Bronchial epithelial cell (primary cell): ENCODE results near the gene ASZ1. TPM values are rescaled to one million over a fixed set of nuclear protein-coding genes. Genes with fewer than 3 reads are reported as not detected.
A peak's percentile ranks its signal among the peaks of the same experiment; 100 is the strongest.

Source experiments
- DNase-seq: peaks from one replicate; pipeline ENCODE4 v3.0.0-alpha.2; 2010; ENCODE audit warnings: low read depth
- FAIRE-seq: peaks from 2 replicates; lab custom pipeline; 2011; peaks lifted over from hg19 to GRCh38; lab: Jason Lieb, UNC
- H3K27me3 ChIP-seq: 2 replicates; pipeline ENCODE4 v1.5.1; 2011; ENCODE audit warnings: low read length; ENCODE audit not compliant: control insufficient read depth, insufficient read depth
- H3K36me3 ChIP-seq: 2 replicates; pipeline ENCODE4 v1.5.1; 2011; ENCODE audit warnings: low read length; ENCODE audit not compliant: control insufficient read depth, insufficient read depth
- H3K4me3 ChIP-seq: 2 replicates; pipeline ENCODE4 v1.5.1; 2011; ENCODE audit warnings: mild to moderate bottlenecking, low read depth, low read length, control low read depth
- CTCF ChIP-seq: IDR thresholded peaks from 2 replicates; pipeline ENCODE4 v1.5.1; 2011; ENCODE audit warnings: mild to moderate bottlenecking, moderate library complexity, low read length, control low read depth, inconsistent platforms; ENCODE audit not compliant: insufficient read depth, severe bottlenecking
- total RNA-seq: library from RNA; depleted of rRNA; stranded (reverse); fragments of >200 nt; gene quantifications from 2 replicates; pipeline ENCODE4 v1.2.1, GENCODE V29; 2014

Gene ASZ1
- total RNA-seq, 1 donor from 2014 or later, result not detected

GRCh38 chr7:117349570-117349969 lies 77.7 kb downstream of the ASZ1 start:
- TF ChIP-seq CTCF, result no peak
- Histone ChIP-seq H3K36me3 (no peaks in the 10 kb centered on the region), H3K27me3 (peaks cover 3% of the 10 kb centered on the region), H3K4me3 (no peak overlapping the region)
- DNase-seq (no peak), FAIRE-seq (peak; percentile 28)

GRCh38 chr7:117347962-117348672 lies 79.2 kb downstream of the ASZ1 start:
- DNase-seq (no peak), FAIRE-seq (no peak)
- TF ChIP-seq CTCF, result no peak
- Histone ChIP-seq H3K36me3 (no peaks in the 10 kb centered on the region), H3K27me3 (peaks cover 3% of the 10 kb centered on the region), H3K4me3 (no peak overlapping the region)

DNA sequence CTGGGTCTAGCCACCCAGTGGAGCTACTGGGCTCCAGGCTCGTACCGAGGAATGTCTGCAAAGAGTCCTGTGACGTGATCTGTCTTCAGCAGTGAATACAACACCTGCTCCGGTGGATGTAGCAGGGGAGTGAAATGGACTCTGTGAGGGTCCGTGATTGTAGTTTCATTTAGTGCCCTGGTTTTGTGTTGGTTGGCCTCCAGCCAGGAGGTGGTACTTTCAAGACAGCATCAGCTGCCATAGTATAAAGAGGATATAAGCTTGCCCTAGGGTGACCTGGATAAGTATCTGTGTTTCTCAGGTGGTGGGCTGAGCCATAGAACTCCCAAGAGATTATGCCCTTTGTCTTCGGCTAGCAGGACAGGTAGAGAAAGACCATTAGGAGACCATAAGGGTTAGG lies 79.8 kb downstream of the ASZ1 start:
- no peak overlapping the region for H3K4me3 ChIP-seq
- no peak for FAIRE-seq
- peaks cover 3% of the 10 kb centered on the region for H3K27me3 ChIP-seq
- no peak for TF ChIP-seq CTCF
- no peaks in the 10 kb centered on the region for H3K36me3 ChIP-seq
- DNase-seq, result no peak

DNA sequence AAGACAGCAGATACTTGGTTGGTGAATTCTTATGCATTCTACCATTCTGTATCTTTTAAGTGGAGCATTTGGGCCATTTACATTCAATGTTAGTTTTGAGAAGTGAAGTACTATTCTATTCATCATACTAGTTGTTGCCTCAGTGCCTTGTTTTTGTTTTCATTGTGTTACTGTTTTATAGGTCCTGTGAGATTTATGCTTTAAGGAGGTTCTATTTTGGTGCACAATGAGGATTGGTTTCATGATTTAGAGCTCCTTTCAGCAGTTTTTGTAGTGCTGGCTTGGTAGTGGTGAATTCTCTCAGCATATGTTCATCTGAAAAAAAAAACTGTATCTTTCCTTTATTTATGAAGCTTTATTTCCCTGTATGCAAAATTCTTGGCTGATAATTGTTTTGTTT lies 81.1 kb downstream of the ASZ1 start:
- Histone ChIP-seq H3K36me3 (no peaks in the 10 kb centered on the region), H3K4me3 (no peak overlapping the region), H3K27me3 (peaks cover 3% of the 10 kb centered on the region)
- DNase-seq, result no peak
- no peak for TF ChIP-seq CTCF
- FAIRE-seq, result no peak

DNA sequence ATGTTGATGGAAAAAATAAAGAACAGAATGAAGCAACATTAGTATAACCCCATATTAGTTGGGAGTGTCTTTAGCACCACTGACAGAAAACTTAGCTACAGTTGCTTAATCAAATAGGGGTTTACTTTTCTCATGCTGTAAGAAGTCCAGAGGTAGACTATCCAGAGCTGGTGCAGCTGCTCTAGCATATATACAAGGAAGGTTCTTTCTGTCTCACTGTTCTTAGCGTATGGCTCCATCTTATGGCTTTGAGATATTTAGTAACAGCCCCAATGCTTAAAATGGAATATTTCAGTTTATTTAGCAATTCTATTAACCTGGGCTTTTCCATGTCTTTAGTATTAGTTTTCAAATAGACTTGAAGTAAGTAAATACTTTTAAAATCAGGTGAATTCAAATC lies 89.3 kb downstream of the ASZ1 start:
- Histone ChIP-seq H3K36me3 (no peaks in the 10 kb centered on the region), H3K27me3 (peaks cover 2% of the 10 kb centered on the region), H3K4me3 (no peak overlapping the region)
- no peak for TF ChIP-seq CTCF
- no peak for FAIRE-seq
- DNase-seq, result no peak

GRCh38 chr7:117333168-117333567 lies 94.1 kb downstream of the ASZ1 start:
- peaks cover 2% of the 10 kb centered on the region for H3K27me3 ChIP-seq
- H3K36me3 ChIP-seq, result no peaks in the 10 kb centered on the region
- DNase-seq (no peak), FAIRE-seq (no peak)
- peak; percentile 9 for TF ChIP-seq CTCF
- H3K4me3 ChIP-seq, result no peak overlapping the region
